HepG2 (cell line): Measurements from ENCODE around the gene MADD. TPM values are rescaled to one million over a fixed set of nuclear protein-coding genes. Genes with fewer than 3 reads are reported as not detected.

ENCODE experiments used
- ATF7-NPFF ChIP-seq: sonication (generic); formaldehyde crosslinking; IDR thresholded peaks from 2 replicates; pipeline ENCODE4 v1.8.1; 2023; ENCODE audit warnings: mild to moderate bottlenecking, low read depth, missing genetic modification reagents, moderate library complexity
- DRAP1 ChIP-seq: IDR thresholded peaks from 2 replicates; pipeline ENCODE4 v1.6.1; 2016; ENCODE audit warnings: missing genetic modification reagents, missing compliant biosample characterization
- FOXA1 ChIP-seq, 2 experiments: fragments of 450-650 bp in 1 of 2; sonication (generic) in 1 of 2; formaldehyde crosslinking in 1 of 2; IDR thresholded peaks; 2 replicates each; pipeline versions ENCODE4 v1.4.0 to v1.6.1; 2016 to 2020; ENCODE audit warnings: missing genetic modification reagents in 1 of 2
- PRDM10 ChIP-seq: sonication (generic); formaldehyde crosslinking; IDR thresholded peaks from 2 replicates; pipeline ENCODE4 v1.4.0; 2020; ENCODE audit warnings: low read depth, missing genetic modification reagents
- ZBED4 ChIP-seq: sonication (generic); formaldehyde crosslinking; IDR thresholded peaks from 2 replicates; pipeline ENCODE4 v1.4.0; 2020; ENCODE audit warnings: missing genetic modification reagents, borderline replicate concordance
- ZNF136 ChIP-seq: sonication (generic); formaldehyde crosslinking; IDR thresholded peaks from 2 replicates; pipeline ENCODE4 v1.8.1; 2022; ENCODE audit warnings: low read depth, mild to moderate bottlenecking, moderate library complexity, missing genetic modification reagents
- ZNF329 ChIP-seq: sonication (generic); formaldehyde crosslinking; IDR thresholded peaks from 2 replicates; pipeline ENCODE4 v1.9.0; 2021; ENCODE audit warnings: low read depth, mild to moderate bottlenecking, missing genetic modification reagents
- ZNF550 ChIP-seq: sonication (generic); formaldehyde crosslinking; IDR thresholded peaks from 2 replicates; pipeline ENCODE4 v1.4.0; 2020; ENCODE audit warnings: mild to moderate bottlenecking, missing genetic modification reagents, borderline replicate concordance
- ZNF564 ChIP-seq: sonication (generic); formaldehyde crosslinking; IDR thresholded peaks from 2 replicates; pipeline ENCODE4 v1.8.1; 2023; ENCODE audit warnings: mild to moderate bottlenecking, missing genetic modification reagents
- ZNF646 ChIP-seq: sonication (generic); formaldehyde crosslinking; IDR thresholded peaks from 2 replicates; pipeline ENCODE4 v1.9.0; 2021; ENCODE audit warnings: mild to moderate bottlenecking, missing genetic modification reagents
- ZNF740 ChIP-seq: sonication (generic); formaldehyde crosslinking; IDR thresholded peaks from 2 replicates; pipeline ENCODE4 v1.4.0; 2020; ENCODE audit warnings: missing genetic modification reagents
- polyA plus RNA-seq, 8 experiments: library from polyadenylated mRNA; depleted of rRNA in 3 of 8; stranded (reverse) in 7 of 8; unstranded in 1 of 8; fragments of >200 nt; fragmentation: Illumina TruSeq in 4 of 8; extraction: Trizol in 4 of 8; gene quantifications; 2 replicates each; pipeline versions ENCODE4 v1.2.1 to v1.2.3, GENCODE V29; 2011 to 2016; ENCODE audit warnings: low read depth in 4 of 8, missing spikeins in 1 of 8, mixed read lengths in 1 of 8; ENCODE audit not compliant: insufficient read depth in 1 of 8
- total RNA-seq, 5 experiments: library from RNA; depleted of rRNA; stranded (reverse); fragments of >200 nt; fragmentation: Illumina TruSeq; extraction: Trizol; gene quantifications; 2 replicates each; pipeline ENCODE4 v1.2.3, GENCODE V29; 2016; ENCODE audit warnings: low read depth in 1 of 5

Gene MADD
- total and polyA plus RNA-seq, 2 of the 13 experiments (the other 11 are each of a cell fraction or from before 2014, with no cell fraction given): 18.0 to 29.2 TPM

- TF ChIP-seq ZNF646 (CRISPR knock-in tag) (no peak), ZNF564 (no peak), ZBED4 (CRISPR knock-in tag) (no peak), PRDM10 (CRISPR knock-in tag) (peak; percentile 51; the same call in 1 of the 2 replicates), DRAP1 (no peak), FOXA1 (IDR thresholded peaks at IDR 0.05) (no peak), FOXA1 (CRISPR knock-in tag; IDR thresholded peaks at IDR 0.05) (0 out of 2 replicates have a peak, but pooled peaks have one; percentile 41), ZNF136 (CRISPR knock-in tag) (0 out of 2 replicates have a peak, but pooled peaks have one; percentile 23), ZNF550 (CRISPR knock-in tag) (no peak), ZNF329 (no peak), ZNF740 (CRISPR knock-in tag) (no peak), ATF7-NPFF (no peak)
Observed at GRCh38 chr11:47270331-47271271, 668 bp downstream of the MADD start (continued).
